Measurements from ENCODE around the gene RGS12.

Gene RGS12

GRCh38 chr4:3280466-3280865 lies 12.4 kb upstream of the RGS12 start:
- DNase-seq: no peak

- DNase-seq: no peak
Measured at GRCh38 chr4:3283483-3283882, 9.3 kb upstream of the RGS12 start.

- no peak for DNase-seq
Measured at GRCh38 chr4:3283916-3284315, 8.9 kb upstream of the RGS12 start.

GRCh38 chr4:3284734-3285557 lies 7.9 kb upstream of the RGS12 start:
- no peak for DNase-seq

- no peak for DNase-seq
Measured at GRCh38 chr4:3285558-3286334, 7.1 kb upstream of the RGS12 start.

GRCh38 chr4:3286335-3287175 lies 6.3 kb upstream of the RGS12 start:
- DNase-seq: no peak

- DNase-seq: no peak
Measured at GRCh38 chr4:3287271-3287971, 5.4 kb upstream of the RGS12 start.

GRCh38 chr4:3287972-3288570 lies 4.8 kb upstream of the RGS12 start:
- DNase-seq: no peak

GRCh38 chr4:3288571-3289094 lies 4.2 kb upstream of the RGS12 start:
- DNase-seq: no peak

- DNase-seq: no peak
Measured at GRCh38 chr4:3290476-3290875, 2.3 kb upstream of the RGS12 start.

GRCh38 chr4:3290889-3291321 lies 1.9 kb upstream of the RGS12 start:
- no peak for DNase-seq

GRCh38 chr4:3291411-3291968 lies 1.3 kb upstream of the RGS12 start:
- no peak for DNase-seq

- DNase-seq: no peak
Measured at GRCh38 chr4:3291969-3292570, 751 bp upstream of the RGS12 start.

- no peak for DNase-seq
Measured at GRCh38 chr4:3293401-3294391, 875 bp downstream of the RGS12 start.

- DNase-seq: no peak
Measured at GRCh38 chr4:3294401-3295241, 1.8 kb downstream of the RGS12 start.

GRCh38 chr4:3295837-3296624 lies 3.2 kb downstream of the RGS12 start:
- no peak for DNase-seq

GRCh38 chr4:3296651-3297050 lies 3.8 kb downstream of the RGS12 start:
- DNase-seq: no peak

All from stimulated activated CD4-positive, alpha-beta T cell treated with anti-CD3 and anti-CD28 coated beads, Interleukin-1b, Interleukin-23, amount 100 ng/mL, for 48 hours (primary cell).